ENCODE measurements around the gene ABCA7.
A peak's percentile ranks its signal among the peaks of the same experiment; 100 is the strongest.

The ABCA7 gene

GRCh38 chr19:1040476-1041271 lies 767 bp downstream of the ABCA7 start:
- peak; percentile 84 for DNase-seq (ENCODE audit: low read depth, low spot score)

GRCh38 chr19:1041272-1041834 lies 1.4 kb downstream of the ABCA7 start:
- no peak for DNase-seq (ENCODE audit: low read depth, low spot score)

GRCh38 chr19:1041835-1042685 lies 2.2 kb downstream of the ABCA7 start:
- DNase-seq (ENCODE audit: low read depth, low spot score), result no peak

GRCh38 chr19:1042689-1043511 lies 3.0 kb downstream of the ABCA7 start:
- no peak for DNase-seq (ENCODE audit: low read depth, low spot score)

- no peak for DNase-seq (ENCODE audit: low read depth, low spot score)
These were observed 5.3 kb downstream of the ABCA7 start for GRCh38 chr19:1045247-1045603.

GRCh38 chr19:1046117-1046626 lies 6.3 kb downstream of the ABCA7 start:
- no peak for DNase-seq (ENCODE audit: low read depth, low spot score)

GRCh38 chr19:1046836-1047695 lies 7.2 kb downstream of the ABCA7 start:
- no peak for DNase-seq (ENCODE audit: low read depth, low spot score)

- DNase-seq (ENCODE audit: low read depth, low spot score), result no peak
These were observed 7.8 kb downstream of the ABCA7 start for GRCh38 chr19:1047696-1048147.

GRCh38 chr19:1049106-1049505 lies 9.2 kb downstream of the ABCA7 start:
- no peak for DNase-seq (ENCODE audit: low read depth, low spot score)

- DNase-seq (ENCODE audit: low read depth, low spot score), result no peak
These were observed 9.9 kb downstream of the ABCA7 start for GRCh38 chr19:1049800-1050199.

GRCh38 chr19:1050989-1051788 lies 11.3 kb downstream of the ABCA7 start:
- DNase-seq (ENCODE audit: low read depth, low spot score), result no peak

GRCh38 chr19:1051791-1052190 lies 11.9 kb downstream of the ABCA7 start:
- DNase-seq (ENCODE audit: low read depth, low spot score), result no peak

- no peak for DNase-seq (ENCODE audit: low read depth, low spot score)
These were observed 12.6 kb downstream of the ABCA7 start for GRCh38 chr19:1052349-1052975.

- no peak for DNase-seq (ENCODE audit: low read depth, low spot score)
These were observed 13.5 kb downstream of the ABCA7 start for GRCh38 chr19:1053176-1054101.

- no peak for DNase-seq (ENCODE audit: low read depth, low spot score)
These were observed 14.5 kb downstream of the ABCA7 start for GRCh38 chr19:1054102-1055027.

- DNase-seq (ENCODE audit: low read depth, low spot score), result no peak
These were observed 15.1 kb downstream of the ABCA7 start for GRCh38 chr19:1055028-1055425.

All from brain pericyte (primary cell).